ENCODE measurements around the gene RELL1.

- TF ChIP-seq CTCF (conservative IDR thresholded peaks at IDR 0.05; ENCODE audit: low read length) (no peak), EZH2phosphoT487 (IDR thresholded peaks at IDR 0.05; ENCODE audit: borderline replicate concordance, low read depth, low read length) (no peak)
These were observed 6.9 kb upstream of the RELL1 start for GRCh38 chr4:37693030-37693429.
